Measurements from ENCODE around the gene EFCAB5. TPM values are rescaled to one million over a fixed set of nuclear protein-coding genes. Genes with fewer than 3 reads are reported as not detected.
"Not testable (repeated sequence)": the region's sequence is repeated elsewhere in the genome, so short reads cannot be mapped to it uniquely, and the experiment has no call there.

EFCAB5 gene
- polyA plus RNA-seq, 4 donors, result 0.10 to 2.7 TPM; not detected in 2

DNA sequence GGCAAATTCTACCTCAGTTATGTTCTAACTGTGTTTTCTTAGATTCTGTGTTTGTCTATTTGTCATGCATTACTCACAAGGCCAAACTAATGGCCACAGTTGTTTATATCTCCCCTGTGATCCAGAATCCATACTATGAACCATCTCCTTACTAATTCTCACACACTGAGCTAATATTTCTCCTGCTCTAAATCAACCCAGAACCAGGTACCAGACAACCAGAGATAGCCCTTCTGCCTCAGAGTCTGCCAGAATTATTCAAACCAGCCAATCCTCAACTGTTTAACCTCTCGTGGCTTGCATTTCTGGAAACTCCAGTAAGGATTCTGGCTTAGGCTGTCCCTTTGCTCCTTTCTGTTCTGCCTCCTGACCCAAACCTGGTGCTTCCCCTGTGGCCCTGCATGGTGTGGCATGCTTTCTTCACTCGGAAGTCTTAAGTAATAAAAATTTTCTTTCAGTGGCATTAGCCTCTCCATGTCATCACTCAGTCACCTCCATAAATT lies 59.4 kb downstream of the EFCAB5 start:
- FAIRE-seq (no peak), DNase-seq (peak; percentile 4 to 9)
- Histone ChIP-seq H3K4me1 (ENCODE audit: control insufficient read depth in 3 of 3, insufficient read depth in 2 of 3, low read depth in 1 of 3, low read length in 2 of 3) (peaks cover 0 to 5% (median 0%) of the 10 kb centered on the region in 3 donors), H3K36me3 (ENCODE audit: control insufficient read depth in 3 of 3, insufficient read depth in 2 of 3, low read depth in 1 of 3, low read length in 3 of 3) (no peaks in the 10 kb centered on the region), H3K4me3 (ENCODE audit: low read depth in 1 of 3, low read length in 3 of 3) (no peak overlapping the region), H3K27ac (ENCODE audit: low read depth in 1 of 3, low read length in 2 of 3) (no peak overlapping the region), H3K27me3 (ENCODE audit: control insufficient read depth in 3 of 3, insufficient read depth in 3 of 3, low read length in 3 of 3) (no peaks in the 10 kb centered on the region), H3K9me3 (ENCODE audit: control insufficient read depth in 2 of 2, insufficient read depth in 1 of 2, low read depth in 1 of 2, low read length in 1 of 2) (peaks cover 0 to 2% of the 10 kb centered on the region in 2 donors)
- 53 to 66% (median 65%) methylated on average over 2 of the region's 2 CpGs for WGBS, 3 donors

DNA sequence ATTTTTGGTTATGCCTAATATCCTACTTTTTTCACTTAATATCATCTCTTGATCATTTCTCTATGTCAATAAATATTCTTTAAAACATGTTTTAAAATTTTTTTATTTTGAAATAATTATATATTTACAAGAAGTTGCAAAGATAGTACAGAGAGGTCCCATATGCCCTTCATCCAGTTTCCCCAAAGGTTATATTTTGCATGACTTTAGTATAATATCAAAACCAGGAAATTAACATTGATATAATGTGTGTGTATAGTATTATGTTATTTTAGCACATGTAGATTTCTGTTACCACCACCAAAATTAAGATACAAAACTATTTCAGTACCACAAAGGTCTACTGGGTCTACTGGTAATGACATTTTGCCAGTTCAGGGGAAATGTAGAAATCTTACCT lies 60.7 kb downstream of the EFCAB5 start:
- no peaks in the 10 kb centered on the region for H3K36me3 ChIP-seq (ENCODE audit: control insufficient read depth in 3 of 3, insufficient read depth in 2 of 3, low read depth in 1 of 3, low read length in 3 of 3)
- H3K27me3 ChIP-seq (ENCODE audit: control insufficient read depth in 3 of 3, insufficient read depth in 3 of 3, low read length in 3 of 3), result no peaks in the 10 kb centered on the region
- FAIRE-seq (no peak), DNase-seq (no peak)
- no peak overlapping the region for H3K4me3 ChIP-seq (ENCODE audit: low read depth in 1 of 3, low read length in 3 of 3)
- H3K27ac ChIP-seq (ENCODE audit: low read depth in 1 of 3, low read length in 2 of 3), result no peak overlapping the region
- H3K4me1 ChIP-seq (ENCODE audit: control insufficient read depth in 3 of 3, insufficient read depth in 2 of 3, low read depth in 1 of 3, low read length in 2 of 3), result peaks cover 0 to 5% (median 0%) of the 10 kb centered on the region in 3 donors
- H3K9me3 ChIP-seq (ENCODE audit: control insufficient read depth in 2 of 2, insufficient read depth in 1 of 2, low read depth in 1 of 2, low read length in 1 of 2), result peaks cover 0 to 2% of the 10 kb centered on the region in 2 donors

DNA sequence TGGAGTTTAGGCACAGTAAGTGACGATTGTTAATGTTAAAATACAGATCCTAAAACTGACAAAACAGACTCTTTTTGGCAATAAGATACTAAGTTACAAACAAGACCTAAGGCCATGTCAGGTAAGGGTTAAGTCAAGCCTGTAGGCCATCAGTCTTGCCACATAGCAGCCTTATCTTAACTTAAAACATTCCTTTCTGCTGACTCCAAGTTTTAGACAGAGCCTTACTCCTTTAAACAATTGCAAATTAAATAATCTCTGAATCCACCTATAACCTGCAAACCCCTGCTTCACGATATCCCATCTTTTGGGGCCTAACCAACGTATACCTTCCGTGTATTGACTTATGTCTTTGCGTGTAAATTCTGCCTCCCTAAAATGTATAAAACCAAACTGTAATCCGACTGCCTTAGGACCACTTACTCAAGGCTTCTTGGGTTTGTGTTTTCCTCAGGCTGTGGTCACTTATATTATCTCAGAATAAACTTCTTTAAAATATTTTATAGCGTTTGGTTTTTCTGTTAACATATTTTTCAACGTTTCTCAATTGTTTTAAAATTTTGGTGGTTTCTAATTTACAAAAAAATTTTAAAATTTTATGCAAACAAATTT lies 64.4 kb downstream of the EFCAB5 start:
- no peaks in the 10 kb centered on the region for H3K36me3 ChIP-seq (ENCODE audit: control insufficient read depth in 3 of 3, insufficient read depth in 2 of 3, low read depth in 1 of 3, low read length in 3 of 3)
- peaks cover 0 to 2% of the 10 kb centered on the region in 2 donors for H3K9me3 ChIP-seq (ENCODE audit: control insufficient read depth in 2 of 2, insufficient read depth in 1 of 2, low read depth in 1 of 2, low read length in 1 of 2)
- H3K4me1 ChIP-seq (ENCODE audit: control insufficient read depth in 3 of 3, insufficient read depth in 2 of 3, low read depth in 1 of 3, low read length in 2 of 3), result peaks cover 0 to 2% (median 0%) of the 10 kb centered on the region in 3 donors
- H3K4me3 ChIP-seq (ENCODE audit: low read depth in 1 of 3, low read length in 3 of 3), result no peak overlapping the region
- no peaks in the 10 kb centered on the region for H3K27me3 ChIP-seq (ENCODE audit: control insufficient read depth in 3 of 3, insufficient read depth in 3 of 3, low read length in 3 of 3)
- no peak for FAIRE-seq
- H3K27ac ChIP-seq (ENCODE audit: low read depth in 1 of 3, low read length in 2 of 3), result no peak overlapping the region
- peak in 1 of 2 donors; percentile 41 for DNase-seq
- WGBS, 3 donors, result 58 to 78% (median 70%) methylated on average over 8 of the region's 8 CpGs

DNA sequence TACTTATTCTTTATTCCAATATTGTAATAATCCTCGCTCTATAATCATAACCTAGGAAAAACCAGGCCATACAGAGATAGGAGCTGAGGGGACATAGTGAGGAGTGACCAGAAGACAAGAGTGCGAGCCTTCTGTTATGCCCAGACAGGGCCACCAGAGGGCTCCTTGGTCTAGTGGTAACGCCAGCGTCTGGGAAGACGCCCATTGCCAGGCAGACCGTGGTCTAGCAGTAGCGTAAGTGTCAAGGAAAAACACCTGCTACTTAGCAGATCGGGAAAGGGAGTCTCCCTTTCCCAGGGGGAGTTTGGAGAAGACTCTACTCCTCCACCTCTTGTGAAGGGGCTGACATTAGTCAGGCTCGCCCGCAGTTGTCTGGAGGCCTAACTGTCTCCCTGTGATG lies 70.5 kb downstream of the EFCAB5 start:
- DNase-seq; H3K4me3 ChIP-seq (ENCODE audit: low read depth in 1 of 3, low read length in 3 of 3); H3K27ac ChIP-seq (ENCODE audit: low read depth in 1 of 3, low read length in 2 of 3); H3K4me1 ChIP-seq (ENCODE audit: control insufficient read depth in 3 of 3, insufficient read depth in 2 of 3, low read depth in 1 of 3, low read length in 2 of 3); H3K36me3 ChIP-seq (ENCODE audit: control insufficient read depth in 3 of 3, insufficient read depth in 2 of 3, low read depth in 1 of 3, low read length in 3 of 3); H3K27me3 ChIP-seq (ENCODE audit: control insufficient read depth in 3 of 3, insufficient read depth in 3 of 3, low read length in 3 of 3); H3K9me3 ChIP-seq (ENCODE audit: control insufficient read depth in 2 of 2, insufficient read depth in 1 of 2, low read depth in 1 of 2, low read length in 1 of 2); FAIRE-seq: not testable (repeated sequence)
- WGBS, 3 donors, result 88 to 97% (median 89%) methylated on average over 9 of the region's 10 CpGs

DNA sequence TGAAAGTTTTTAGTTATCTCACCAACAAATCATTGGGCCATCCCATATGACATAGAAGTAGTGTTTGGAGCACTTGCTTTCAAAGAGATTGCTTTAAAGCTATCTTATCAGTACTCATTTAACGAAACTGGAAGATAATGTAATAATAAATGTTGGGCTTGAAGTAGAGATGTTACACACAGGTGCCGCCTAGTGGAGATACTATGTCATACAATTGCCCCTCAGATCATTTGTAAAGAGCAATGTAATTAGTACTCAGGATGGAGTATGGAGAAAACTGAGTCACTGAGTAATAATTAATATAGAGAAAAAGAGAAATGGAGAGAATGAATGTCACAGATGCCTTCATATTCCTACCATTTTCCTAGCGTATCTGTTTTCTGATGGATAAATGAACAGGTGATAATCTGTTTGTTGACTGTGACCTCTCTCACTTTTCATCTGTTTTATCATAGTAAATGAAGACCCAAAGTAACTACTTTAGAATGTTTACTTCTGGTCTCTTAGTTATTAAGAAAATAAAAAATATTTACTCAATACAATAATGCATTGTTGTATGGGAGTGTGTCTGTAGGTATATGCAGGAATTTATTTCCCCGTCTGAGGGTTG lies 80.4 kb downstream of the EFCAB5 start:
- Histone ChIP-seq H3K36me3 (ENCODE audit: control insufficient read depth in 3 of 3, insufficient read depth in 2 of 3, low read depth in 1 of 3, low read length in 3 of 3) (no peaks in the 10 kb centered on the region), H3K27me3 (ENCODE audit: control insufficient read depth in 3 of 3, insufficient read depth in 3 of 3, low read length in 3 of 3) (no peaks in the 10 kb centered on the region), H3K27ac (ENCODE audit: low read depth in 1 of 3, low read length in 2 of 3) (no peak overlapping the region), H3K4me1 (ENCODE audit: control insufficient read depth in 3 of 3, insufficient read depth in 2 of 3, low read depth in 1 of 3, low read length in 2 of 3) (no peaks in the 10 kb centered on the region), H3K9me3 (ENCODE audit: control insufficient read depth in 2 of 2, insufficient read depth in 1 of 2, low read depth in 1 of 2, low read length in 1 of 2) (no peaks in the 10 kb centered on the region), H3K4me3 (ENCODE audit: low read depth in 1 of 3, low read length in 3 of 3) (no peak overlapping the region)
- 25 to 30% (median 29%) methylated on average over 4 of the region's 4 CpGs for WGBS, 3 donors
- FAIRE-seq (peak; percentile 39), DNase-seq (peak; percentile 60 to 72)

DNA sequence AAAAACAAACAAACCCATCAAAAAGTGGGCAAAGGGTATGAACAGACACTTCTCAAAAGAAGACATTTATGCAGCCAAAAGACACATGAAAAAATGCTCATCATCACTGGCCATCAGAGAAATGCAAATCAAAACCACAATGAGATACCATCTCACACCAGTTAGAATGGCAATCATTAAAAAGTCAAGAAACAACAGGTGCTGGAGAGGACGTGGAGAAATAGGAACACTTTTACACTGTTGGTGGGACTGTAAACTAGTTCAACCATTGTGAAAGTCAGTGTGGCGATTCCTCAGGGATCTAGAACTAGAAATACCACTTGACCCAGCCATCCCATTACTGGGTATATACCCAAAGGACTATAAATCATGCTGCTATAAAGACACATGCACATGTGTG lies 83.9 kb downstream of the EFCAB5 start:
- H3K27me3 ChIP-seq (ENCODE audit: control insufficient read depth in 3 of 3, insufficient read depth in 3 of 3, low read length in 3 of 3); H3K36me3 ChIP-seq (ENCODE audit: control insufficient read depth in 3 of 3, insufficient read depth in 2 of 3, low read depth in 1 of 3, low read length in 3 of 3); DNase-seq; FAIRE-seq; H3K9me3 ChIP-seq (ENCODE audit: control insufficient read depth in 2 of 2, insufficient read depth in 1 of 2, low read depth in 1 of 2, low read length in 1 of 2); H3K27ac ChIP-seq (ENCODE audit: low read depth in 1 of 3, low read length in 2 of 3); H3K4me3 ChIP-seq (ENCODE audit: low read depth in 1 of 3, low read length in 3 of 3); H3K4me1 ChIP-seq (ENCODE audit: control insufficient read depth in 3 of 3, insufficient read depth in 2 of 3, low read depth in 1 of 3, low read length in 2 of 3): not testable (repeated sequence)
- WGBS, 3 donors, result no CpG with 5 or more reads among the region's 2 CpGs

DNA sequence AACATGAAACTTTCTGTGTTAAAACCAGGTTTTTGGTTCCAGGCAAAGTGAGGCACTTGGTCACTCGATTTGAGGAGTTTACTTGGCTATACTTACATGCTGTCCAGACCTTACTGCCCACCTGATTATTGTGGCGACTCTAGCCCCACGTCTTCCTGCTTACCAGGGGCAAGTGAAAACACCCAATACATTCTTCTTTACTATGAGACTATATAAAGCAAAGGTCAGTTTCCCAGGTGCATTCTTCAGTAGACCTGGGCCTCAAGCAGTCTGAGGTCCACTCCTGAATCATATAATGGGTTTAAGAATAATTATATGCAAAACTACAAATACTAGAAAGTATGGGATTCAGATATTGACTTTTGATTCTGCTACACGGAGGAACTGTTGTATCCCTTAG lies 86.2 kb downstream of the EFCAB5 start:
- Histone ChIP-seq H3K36me3 (ENCODE audit: control insufficient read depth in 3 of 3, insufficient read depth in 2 of 3, low read depth in 1 of 3, low read length in 3 of 3) (no peaks in the 10 kb centered on the region), H3K27me3 (ENCODE audit: control insufficient read depth in 3 of 3, insufficient read depth in 3 of 3, low read length in 3 of 3) (no peaks in the 10 kb centered on the region), H3K4me1 (ENCODE audit: control insufficient read depth in 3 of 3, insufficient read depth in 2 of 3, low read depth in 1 of 3, low read length in 2 of 3) (peaks cover 0 to 4% (median 0%) of the 10 kb centered on the region in 3 donors), H3K9me3 (ENCODE audit: control insufficient read depth in 2 of 2, insufficient read depth in 1 of 2, low read depth in 1 of 2, low read length in 1 of 2) (no peaks in the 10 kb centered on the region), H3K4me3 (ENCODE audit: low read depth in 1 of 3, low read length in 3 of 3) (no peak overlapping the region), H3K27ac (ENCODE audit: low read depth in 1 of 3, low read length in 2 of 3) (peak overlapping the region in 1 of 3 donors; percentile 8)
- WGBS, 3 donors, result 51 to 71% (median 66%) methylated on average over 4 of the region's 4 CpGs
- DNase-seq (peak in 1 of 2 donors; percentile 62), FAIRE-seq (no peak)

DNA sequence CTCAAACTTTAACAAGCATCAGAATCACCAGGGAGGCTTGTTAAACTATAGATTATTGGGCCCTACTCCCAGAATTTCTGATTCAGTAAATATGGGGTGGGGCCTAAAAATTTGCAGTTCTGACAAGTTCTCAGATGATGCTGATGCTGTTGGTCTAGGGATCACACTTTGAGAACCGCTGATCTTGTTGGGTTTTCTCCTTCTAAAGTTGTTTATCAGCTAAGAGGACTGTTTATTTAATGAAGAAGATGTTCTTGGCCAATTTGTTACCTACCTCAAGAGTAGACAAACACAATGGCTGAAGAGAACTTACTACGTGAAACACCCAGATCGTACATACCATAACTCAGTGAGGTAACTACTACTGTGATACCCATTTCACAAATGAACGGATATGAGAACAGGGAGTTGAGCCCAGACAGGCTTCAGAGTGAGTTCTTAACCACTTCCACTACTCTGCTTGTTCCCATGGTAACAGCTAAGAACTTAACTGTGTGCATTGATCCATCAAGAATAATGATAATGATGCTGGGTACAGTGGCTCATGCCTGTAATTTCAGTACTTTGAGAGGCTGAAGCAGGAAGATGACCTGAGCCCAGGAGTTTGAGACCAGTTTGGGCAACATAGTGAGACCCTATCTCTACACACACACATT lies 89.9 kb downstream of the EFCAB5 start:
- Histone ChIP-seq H3K9me3 (ENCODE audit: control insufficient read depth in 2 of 2, insufficient read depth in 1 of 2, low read depth in 1 of 2, low read length in 1 of 2) (no peaks in the 10 kb centered on the region), H3K4me1 (ENCODE audit: control insufficient read depth in 3 of 3, insufficient read depth in 2 of 3, low read depth in 1 of 3, low read length in 2 of 3) (peaks cover 0 to 4% (median 0%) of the 10 kb centered on the region in 3 donors), H3K27ac (ENCODE audit: low read depth in 1 of 3, low read length in 2 of 3) (no peak overlapping the region), H3K36me3 (ENCODE audit: control insufficient read depth in 3 of 3, insufficient read depth in 2 of 3, low read depth in 1 of 3, low read length in 3 of 3) (no peaks in the 10 kb centered on the region), H3K4me3 (ENCODE audit: low read depth in 1 of 3, low read length in 3 of 3) (no peak overlapping the region), H3K27me3 (ENCODE audit: control insufficient read depth in 3 of 3, insufficient read depth in 3 of 3, low read length in 3 of 3) (no peaks in the 10 kb centered on the region)
- FAIRE-seq, result no peak
- 84 to 90% (median 89%) methylated on average over 4 of the region's 4 CpGs for WGBS, 3 donors
- no peak for DNase-seq
